Astrocyte (in vitro differentiated cells and primary cell): ENCODE results near the gene CDS2. TPM values are rescaled to one million over a fixed set of nuclear protein-coding genes. Genes with fewer than 3 reads are reported as not detected.

Source experiments
- DNase-seq: peaks from one replicate; pipeline ENCODE4 v3.0.0-alpha.2; 2010; ENCODE audit warnings: low read depth
- FAIRE-seq: peaks from 2 replicates; lab custom pipeline; 2011; peaks lifted over from hg19 to GRCh38; lab: Jason Lieb, UNC
- H2AFZ ChIP-seq: 2 replicates; pipeline ENCODE4 v1.6.0; 2012; ENCODE audit warnings: low read depth, low read length, inconsistent platforms
- H3K27ac ChIP-seq: 2 replicates; pipeline ENCODE4 v1.5.1; 2011; ENCODE audit warnings: low read depth, low read length, inconsistent platforms
- H3K27me3 ChIP-seq: 2 replicates; pipeline ENCODE4 v1.6.0; 2011; ENCODE audit warnings: low read length, inconsistent platforms; ENCODE audit not compliant: insufficient read depth
- H3K36me3 ChIP-seq: 2 replicates; pipeline ENCODE4 v1.5.1; 2011; ENCODE audit warnings: low read length, inconsistent platforms; ENCODE audit not compliant: insufficient read depth
- H3K4me1 ChIP-seq: 2 replicates; pipeline ENCODE4 v1.5.1; 2011; ENCODE audit warnings: low read length, inconsistent platforms; ENCODE audit not compliant: insufficient read depth
- H3K4me2 ChIP-seq: 2 replicates; pipeline ENCODE4 v1.6.0; 2012; ENCODE audit warnings: low read length, inconsistent platforms
- H3K4me3 ChIP-seq: 2 replicates; pipeline ENCODE4 v1.5.1; 2011; ENCODE audit warnings: low read depth, mild to moderate bottlenecking, low read length, inconsistent platforms; ENCODE audit not compliant: insufficient read depth
- H3K79me2 ChIP-seq: 2 replicates; pipeline ENCODE4 v1.6.0; 2012; ENCODE audit warnings: mild to moderate bottlenecking, low read length, inconsistent platforms; ENCODE audit not compliant: insufficient read depth
- H3K9ac ChIP-seq: 2 replicates; pipeline ENCODE4 v1.6.0; 2012; ENCODE audit warnings: mild to moderate bottlenecking, low read length, inconsistent platforms
- H3K9me3 ChIP-seq: 2 replicates; pipeline ENCODE4 v1.5.1; 2012; ENCODE audit warnings: low read depth, mild to moderate bottlenecking, low read length, inconsistent platforms; ENCODE audit not compliant: insufficient read depth
- H4K20me1 ChIP-seq: 2 replicates; pipeline ENCODE4 v1.6.0; 2012; ENCODE audit warnings: low read length, inconsistent platforms; ENCODE audit not compliant: insufficient read depth
- H3K27ac Mint-ChIP-seq: one replicate; pipeline ENCODE4 v1.8.0; 2021; ENCODE audit warnings: mild to moderate bottlenecking, mixed read lengths; ENCODE audit not compliant: unreplicated experiment
- H3K27me3 Mint-ChIP-seq: one replicate; pipeline ENCODE4 v1.8.0; 2021; ENCODE audit warnings: low read depth, mixed read lengths; ENCODE audit not compliant: unreplicated experiment
- H3K36me3 Mint-ChIP-seq: one replicate; pipeline ENCODE4 v1.8.0; 2021; ENCODE audit warnings: low read depth, mixed read lengths; ENCODE audit not compliant: unreplicated experiment
- H3K4me1 Mint-ChIP-seq: one replicate; pipeline ENCODE4 v1.8.0; 2021; ENCODE audit warnings: low read depth, mixed read lengths; ENCODE audit not compliant: unreplicated experiment
- H3K4me3 Mint-ChIP-seq: one replicate; pipeline ENCODE4 v1.8.0; 2021; ENCODE audit warnings: mild to moderate bottlenecking, moderate library complexity, mixed read lengths; ENCODE audit not compliant: unreplicated experiment
- H3K9me3 Mint-ChIP-seq: one replicate; pipeline ENCODE4 v1.8.0; 2021; ENCODE audit warnings: mild to moderate bottlenecking, mixed read lengths; ENCODE audit not compliant: unreplicated experiment
- EZH2 ChIP-seq: IDR thresholded peaks from 2 replicates; pipeline ENCODE4 v1.6.1; 2012; ENCODE audit warnings: mild to moderate bottlenecking, low read length, inconsistent platforms; ENCODE audit not compliant: insufficient read depth
- total RNA-seq: library from RNA; stranded (reverse); gene quantifications from 2 replicates; pipeline ENCODE4 v1.2.1, GENCODE V29; 2021
- TF ChIP-seq, protein P1 (sequence below): IDR thresholded peaks from 2 replicates; pipeline ENCODE4 v1.5.1; 2011; ENCODE audit warnings: low read depth, mild to moderate bottlenecking, inconsistent platforms, low read length, moderate library complexity; ENCODE audit not compliant: insufficient read depth

CDS2 gene
- total RNA-seq, 1 donor from 2014 or later, result 53.9 TPM

- Histone ChIP-seq H3K79me2 (no peaks in the 10 kb centered on the region), H4K20me1 (peaks cover 3% of the 10 kb centered on the region), H3K36me3 (no peaks in the 10 kb centered on the region), H3K27me3 (no peaks in the 10 kb centered on the region), H3K4me1 (no peaks in the 10 kb centered on the region), H3K9ac (no peak overlapping the region), H3K4me2 (no peak overlapping the region), H3K27ac (no peak overlapping the region), H3K9me3 (no peaks in the 10 kb centered on the region), H2AFZ (no peak overlapping the region), H3K4me3 (no peak overlapping the region)
- DNase-seq, result no peak
- H3K4me1 Mint-ChIP-seq, result peaks cover 7% of the 10 kb centered on the region
- no peaks in the 10 kb centered on the region for H3K27me3 Mint-ChIP-seq
- no peaks in the 10 kb centered on the region for H3K9me3 Mint-ChIP-seq
- H3K36me3 Mint-ChIP-seq, result peaks cover 8% of the 10 kb centered on the region
- FAIRE-seq, result no peak
- TF ChIP-seq, protein P1, sequence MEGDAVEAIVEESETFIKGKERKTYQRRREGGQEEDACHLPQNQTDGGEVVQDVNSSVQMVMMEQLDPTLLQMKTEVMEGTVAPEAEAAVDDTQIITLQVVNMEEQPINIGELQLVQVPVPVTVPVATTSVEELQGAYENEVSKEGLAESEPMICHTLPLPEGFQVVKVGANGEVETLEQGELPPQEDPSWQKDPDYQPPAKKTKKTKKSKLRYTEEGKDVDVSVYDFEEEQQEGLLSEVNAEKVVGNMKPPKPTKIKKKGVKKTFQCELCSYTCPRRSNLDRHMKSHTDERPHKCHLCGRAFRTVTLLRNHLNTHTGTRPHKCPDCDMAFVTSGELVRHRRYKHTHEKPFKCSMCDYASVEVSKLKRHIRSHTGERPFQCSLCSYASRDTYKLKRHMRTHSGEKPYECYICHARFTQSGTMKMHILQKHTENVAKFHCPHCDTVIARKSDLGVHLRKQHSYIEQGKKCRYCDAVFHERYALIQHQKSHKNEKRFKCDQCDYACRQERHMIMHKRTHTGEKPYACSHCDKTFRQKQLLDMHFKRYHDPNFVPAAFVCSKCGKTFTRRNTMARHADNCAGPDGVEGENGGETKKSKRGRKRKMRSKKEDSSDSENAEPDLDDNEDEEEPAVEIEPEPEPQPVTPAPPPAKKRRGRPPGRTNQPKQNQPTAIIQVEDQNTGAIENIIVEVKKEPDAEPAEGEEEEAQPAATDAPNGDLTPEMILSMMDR, result no peak
- TF ChIP-seq EZH2, result no peak
- no peak overlapping the region for H3K4me3 Mint-ChIP-seq
- no peak overlapping the region for H3K27ac Mint-ChIP-seq
Observed at GRCh38 chr20:5216663-5217062, 89.9 kb downstream of the CDS2 start.

GRCh38 chr20:5217616-5218015 is 90.8 kb downstream of the CDS2 start:
- no peak overlapping the region for H3K27ac ChIP-seq
- FAIRE-seq (no peak), DNase-seq (no peak)
- H3K36me3 ChIP-seq, result no peaks in the 10 kb centered on the region
- H3K4me2 ChIP-seq, result no peak overlapping the region
- H3K4me3 ChIP-seq, result no peak overlapping the region
- H3K4me1 Mint-ChIP-seq, result peaks cover 7% of the 10 kb centered on the region
- TF ChIP-seq, protein P1, result no peak
- TF ChIP-seq EZH2, result no peak
- H2AFZ ChIP-seq, result no peak overlapping the region
- H3K4me1 ChIP-seq, result no peaks in the 10 kb centered on the region
- no peak overlapping the region for H3K27ac Mint-ChIP-seq
- no peaks in the 10 kb centered on the region for H3K27me3 ChIP-seq
- no peaks in the 10 kb centered on the region for H3K27me3 Mint-ChIP-seq
- no peak overlapping the region for H3K9ac ChIP-seq
- no peak overlapping the region for H3K4me3 Mint-ChIP-seq
- no peaks in the 10 kb centered on the region for H3K79me2 ChIP-seq
- H3K9me3 Mint-ChIP-seq, result no peaks in the 10 kb centered on the region
- H4K20me1 ChIP-seq, result peaks cover 3% of the 10 kb centered on the region
- no peaks in the 10 kb centered on the region for H3K9me3 ChIP-seq
- H3K36me3 Mint-ChIP-seq, result peaks cover 4% of the 10 kb centered on the region

DNA sequence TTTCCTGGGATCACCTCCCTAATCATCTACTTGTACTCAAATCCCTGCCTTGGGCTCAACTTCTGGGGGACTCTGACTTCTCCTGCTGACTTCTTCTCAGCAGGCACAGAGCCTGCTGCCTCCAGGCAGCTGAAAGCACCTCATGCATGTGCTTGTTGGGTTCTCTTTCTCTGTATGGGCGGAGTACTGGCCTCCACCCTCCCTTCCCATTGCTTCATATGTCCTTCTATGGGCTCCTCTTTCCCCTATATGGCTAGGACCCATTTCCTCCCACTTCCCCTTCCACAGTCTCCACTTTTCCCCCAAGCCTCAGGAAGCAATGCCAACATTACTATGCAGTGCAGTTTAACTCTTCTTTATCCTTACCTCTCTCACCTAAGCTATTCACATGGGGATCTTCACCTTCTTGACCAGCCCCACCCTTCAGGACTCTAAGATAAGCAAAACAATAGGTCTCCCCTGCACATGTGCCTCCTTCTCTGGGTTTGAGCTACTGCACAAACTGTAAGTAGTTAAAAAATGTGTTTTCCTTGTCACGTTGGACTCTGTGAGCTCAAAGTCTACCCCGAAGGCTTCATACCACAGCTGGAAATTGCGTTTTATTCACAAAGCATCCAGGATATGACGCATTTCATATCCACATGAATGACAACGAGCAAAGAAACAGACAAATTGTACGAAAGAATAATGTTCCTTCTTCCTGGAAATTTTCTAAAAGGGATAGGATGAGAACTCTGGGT is 93.7 kb downstream of the CDS2 start:
- peaks cover 1% of the 10 kb centered on the region for H3K36me3 Mint-ChIP-seq
- DNase-seq (no peak), FAIRE-seq (no peak)
- H4K20me1 ChIP-seq, result peaks cover 2% of the 10 kb centered on the region
- H2AFZ ChIP-seq, result no peak overlapping the region
- H3K9me3 ChIP-seq, result no peaks in the 10 kb centered on the region
- H3K4me3 Mint-ChIP-seq, result no peak overlapping the region
- no peaks in the 10 kb centered on the region for H3K79me2 ChIP-seq
- TF ChIP-seq EZH2, result no peak
- TF ChIP-seq, protein P1, result no peak
- H3K27ac Mint-ChIP-seq, result no peak overlapping the region
- peaks cover 6% of the 10 kb centered on the region for H3K4me1 Mint-ChIP-seq
- no peaks in the 10 kb centered on the region for H3K4me1 ChIP-seq
- H3K9ac ChIP-seq, result no peak overlapping the region
- H3K27me3 Mint-ChIP-seq, result no peaks in the 10 kb centered on the region
- H3K27me3 ChIP-seq, result no peaks in the 10 kb centered on the region
- H3K4me3 ChIP-seq, result no peak overlapping the region
- H3K27ac ChIP-seq, result no peak overlapping the region
- no peaks in the 10 kb centered on the region for H3K36me3 ChIP-seq
- no peaks in the 10 kb centered on the region for H3K9me3 Mint-ChIP-seq
- no peak overlapping the region for H3K4me2 ChIP-seq
